Measurements from ENCODE around the gene RBM20. TPM values are rescaled to one million over a fixed set of nuclear protein-coding genes. Genes with fewer than 3 reads are reported as not detected.

RBM20 gene
- total and polyA plus RNA-seq, 2 of the 13 experiments (the other 11 are each of a cell fraction or from before 2014, with no cell fraction given): 0.02 to 0.22 TPM

GRCh38 chr10:110833941-110834628, 189.9 kb downstream of the RBM20 start (continued):
- TF ChIP-seq, protein P1, sequence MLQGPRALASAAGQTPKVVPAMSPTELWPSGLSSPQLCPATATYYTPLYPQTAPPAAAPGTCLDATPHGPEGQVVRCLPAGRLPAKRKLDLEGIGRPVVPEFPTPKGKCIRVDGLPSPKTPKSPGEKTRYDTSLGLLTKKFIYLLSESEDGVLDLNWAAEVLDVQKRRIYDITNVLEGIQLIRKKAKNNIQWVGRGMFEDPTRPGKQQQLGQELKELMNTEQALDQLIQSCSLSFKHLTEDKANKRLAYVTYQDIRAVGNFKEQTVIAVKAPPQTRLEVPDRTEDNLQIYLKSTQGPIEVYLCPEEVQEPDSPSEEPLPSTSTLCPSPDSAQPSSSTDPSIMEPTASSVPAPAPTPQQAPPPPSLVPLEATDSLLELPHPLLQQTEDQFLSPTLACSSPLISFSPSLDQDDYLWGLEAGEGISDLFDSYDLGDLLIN (CRISPR knock-in tag; IDR thresholded peaks at IDR 0.05; ENCODE audit: borderline replicate concordance): no peak
- TF ChIP-seq RCOR2 (CRISPR knock-in tag; IDR thresholded peaks at IDR 0.05): peak; percentile 56; the same call in 1 of the 2 replicates
- no peak for TF ChIP-seq MEIS1 (CRISPR knock-in tag; IDR thresholded peaks at IDR 0.05; ENCODE audit: borderline replicate concordance)
- peak; percentile 22; the same call in 1 of the 2 replicates for TF ChIP-seq ZFY (CRISPR knock-in tag; IDR thresholded peaks at IDR 0.05)
- no peak for TF ChIP-seq ZNF83 (CRISPR knock-in tag; IDR thresholded peaks at IDR 0.05; ENCODE audit: borderline replicate concordance)
- no peak for TF ChIP-seq ZKSCAN8 (CRISPR knock-in tag; IDR thresholded peaks at IDR 0.05; ENCODE audit: borderline replicate concordance)
- no peak for TF ChIP-seq ZSCAN12 (CRISPR knock-in tag; IDR thresholded peaks at IDR 0.05)
- peak; percentile 12; the same call in 1 of the 2 replicates for TF ChIP-seq ZFX (CRISPR knock-in tag; IDR thresholded peaks at IDR 0.05; ENCODE audit: low read depth)
- peak; percentile 97 for TF ChIP-seq ZNF629 (CRISPR knock-in tag; conservative IDR thresholded peaks at IDR 0.05)
- no peak for TF ChIP-seq SMARCE1 (IDR thresholded peaks at IDR 0.05; ENCODE audit: borderline replicate concordance)
- TF ChIP-seq, protein P2, sequence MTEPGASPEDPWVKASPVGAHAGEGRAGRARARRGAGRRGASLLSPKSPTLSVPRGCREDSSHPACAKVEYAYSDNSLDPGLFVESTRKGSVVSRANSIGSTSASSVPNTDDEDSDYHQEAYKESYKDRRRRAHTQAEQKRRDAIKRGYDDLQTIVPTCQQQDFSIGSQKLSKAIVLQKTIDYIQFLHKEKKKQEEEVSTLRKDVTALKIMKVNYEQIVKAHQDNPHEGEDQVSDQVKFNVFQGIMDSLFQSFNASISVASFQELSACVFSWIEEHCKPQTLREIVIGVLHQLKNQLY (CRISPR knock-in tag; IDR thresholded peaks at IDR 0.05): no peak
- TF ChIP-seq ZBTB3 (CRISPR knock-in tag; IDR thresholded peaks at IDR 0.05; ENCODE audit: borderline replicate concordance, low read depth): no peak
- TF ChIP-seq ZNF577 (CRISPR knock-in tag; IDR thresholded peaks at IDR 0.05; ENCODE audit: borderline replicate concordance, low read depth): no peak
- no peak for TF ChIP-seq ZNF644 (CRISPR knock-in tag; IDR thresholded peaks at IDR 0.05; ENCODE audit: low read depth)
- peak; percentile 92 for TF ChIP-seq ZMYM3 (CRISPR knock-in tag; IDR thresholded peaks at IDR 0.05)
- no peak for TF ChIP-seq ZNF839 (CRISPR knock-in tag; IDR thresholded peaks at IDR 0.05; ENCODE audit: borderline replicate concordance)
- no peak for TF ChIP-seq YEATS4 (CRISPR knock-in tag; IDR thresholded peaks at IDR 0.05; ENCODE audit: borderline replicate concordance)
- no peak for TF ChIP-seq TFDP1 (CRISPR knock-in tag; IDR thresholded peaks at IDR 0.05; ENCODE audit: borderline replicate concordance)
- TF ChIP-seq SRY (CRISPR knock-in tag; IDR thresholded peaks at IDR 0.05): no peak
- no peak for TF ChIP-seq GABPB1 (CRISPR knock-in tag; IDR thresholded peaks at IDR 0.05)
- TF ChIP-seq TCF12 (IDR thresholded peaks at IDR 0.05): no peak
- no peak for TF ChIP-seq TCF12 (CRISPR knock-in tag; IDR thresholded peaks at IDR 0.05)
- 0 out of 2 replicates have a peak, but pooled peaks have one; percentile 33 for TF ChIP-seq ZSCAN21 (CRISPR knock-in tag; IDR thresholded peaks at IDR 0.05; ENCODE audit: borderline replicate concordance)
- TF ChIP-seq, protein P3, sequence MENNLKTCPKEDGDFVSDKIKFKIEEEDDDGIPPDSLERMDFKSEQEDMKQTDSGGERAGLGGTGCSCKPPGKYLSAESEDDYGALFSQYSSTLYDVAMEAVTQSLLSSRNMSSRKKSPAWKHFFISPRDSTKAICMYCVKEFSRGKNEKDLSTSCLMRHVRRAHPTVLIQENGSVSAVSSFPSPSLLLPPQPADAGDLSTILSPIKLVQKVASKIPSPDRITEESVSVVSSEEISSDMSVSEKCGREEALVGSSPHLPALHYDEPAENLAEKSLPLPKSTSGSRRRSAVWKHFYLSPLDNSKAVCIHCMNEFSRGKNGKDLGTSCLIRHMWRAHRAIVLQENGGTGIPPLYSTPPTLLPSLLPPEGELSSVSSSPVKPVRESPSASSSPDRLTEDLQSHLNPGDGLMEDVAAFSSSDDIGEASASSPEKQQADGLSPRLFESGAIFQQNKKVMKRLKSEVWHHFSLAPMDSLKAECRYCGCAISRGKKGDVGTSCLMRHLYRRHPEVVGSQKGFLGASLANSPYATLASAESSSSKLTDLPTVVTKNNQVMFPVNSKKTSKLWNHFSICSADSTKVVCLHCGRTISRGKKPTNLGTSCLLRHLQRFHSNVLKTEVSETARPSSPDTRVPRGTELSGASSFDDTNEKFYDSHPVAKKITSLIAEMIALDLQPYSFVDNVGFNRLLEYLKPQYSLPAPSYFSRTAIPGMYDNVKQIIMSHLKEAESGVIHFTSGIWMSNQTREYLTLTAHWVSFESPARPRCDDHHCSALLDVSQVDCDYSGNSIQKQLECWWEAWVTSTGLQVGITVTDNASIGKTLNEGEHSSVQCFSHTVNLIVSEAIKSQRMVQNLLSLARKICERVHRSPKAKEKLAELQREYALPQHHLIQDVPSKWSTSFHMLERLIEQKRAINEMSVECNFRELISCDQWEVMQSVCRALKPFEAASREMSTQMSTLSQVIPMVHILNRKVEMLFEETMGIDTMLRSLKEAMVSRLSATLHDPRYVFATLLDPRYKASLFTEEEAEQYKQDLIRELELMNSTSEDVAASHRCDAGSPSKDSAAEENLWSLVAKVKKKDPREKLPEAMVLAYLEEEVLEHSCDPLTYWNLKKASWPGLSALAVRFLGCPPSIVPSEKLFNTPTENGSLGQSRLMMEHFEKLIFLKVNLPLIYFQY (CRISPR knock-in tag; IDR thresholded peaks at IDR 0.05; ENCODE audit: borderline replicate concordance): no peak
- TF ChIP-seq RFXANK (CRISPR knock-in tag; IDR thresholded peaks at IDR 0.05): no peak
